Ascending aorta (tissue), 2 donors: ENCODE measurements around the gene KIR2DL1. TPM values are rescaled to one million over a fixed set of nuclear protein-coding genes. Genes with fewer than 3 reads are reported as not detected.
"Not testable (repeated sequence)": the region's sequence is repeated elsewhere in the genome, so short reads cannot be mapped to it uniquely, and the experiment has no call there.

Source experiments
- DNase-seq, 2 donors: peaks; one replicate each; pipeline ENCODE4 v3.0.0-alpha.2; 2019; ENCODE audit warnings: low spot score in 2 of 2
- H3K27ac ChIP-seq, 2 donors: fragments of 200-600 bp; sonication (generic); one replicate each; pipeline ENCODE4 v1.5.1; 2016 to 2017; ENCODE audit warnings: mild to moderate bottlenecking in 1 of 2
- H3K27me3 ChIP-seq: fragments of 200-600 bp; sonication (generic); one replicate; pipeline ENCODE4 v1.5.1; 2017
- H3K36me3 ChIP-seq, 2 donors: fragments of 200-600 bp; sonication (generic); one replicate each; pipeline ENCODE4 v1.5.1; 2016
- H3K4me1 ChIP-seq, 2 donors: fragments of 200-600 bp; sonication (generic); one replicate each; pipeline ENCODE4 v1.5.1; 2016 to 2017; ENCODE audit warnings: mild to moderate bottlenecking in 1 of 2
- H3K4me3 ChIP-seq, 2 donors: fragments of 200-600 bp; sonication (generic); one replicate each; pipeline ENCODE4 v1.5.1; 2016 to 2017; ENCODE audit warnings: mild to moderate bottlenecking in 1 of 2
- H3K9me3 ChIP-seq, 2 donors: fragments of 200-600 bp; sonication (generic); one replicate each; pipeline ENCODE4 v1.5.1; 2016
- CTCF ChIP-seq, 3 experiments: fragments of 200-600 bp in 2 of 3; fragments of 450-650 bp in 1 of 3; sonication (generic) in 2 of 3; IDR thresholded peaks; one replicate each; pipeline ENCODE4 v1.5.1; 2016 to 2019; ENCODE audit warnings: antibody characterized with exemption in 3 of 3, mild to moderate bottlenecking in 1 of 3, moderate library complexity in 1 of 3
- intact Hi-C: fragments of 100-400 bp; cut with DNase I; formaldehyde crosslinking; loops from one replicate; pipeline ENCODE4 v1.15.1; 2023
- total RNA-seq: library from RNA; depleted of rRNA; stranded (reverse); fragments of >200 nt; gene quantifications from one replicate; pipeline ENCODE4 v1.1.0, GENCODE V29; 2016

The KIR2DL1 gene
- total RNA-seq, 1 donor from 2014 or later: not detected

GRCh38 chr19:54788154-54788553 is 18.6 kb downstream of the KIR2DL1 start:
- H3K4me3 ChIP-seq, H3K4me1 ChIP-seq, H3K36me3 ChIP-seq, DNase-seq, H3K27ac ChIP-seq, intact Hi-C loops, H3K9me3 ChIP-seq, H3K27me3 ChIP-seq: not testable (repeated sequence)

- intact Hi-C loops: no loop called here
These were observed 21.1 kb downstream of the KIR2DL1 start for GRCh38 chr19:54790711-54791110.

GRCh38 chr19:54791476-54791875 is 21.9 kb downstream of the KIR2DL1 start:
- TF ChIP-seq CTCF (IDR thresholded peaks at IDR 0.05): no peak
- DNase-seq: no peak
- Histone ChIP-seq H3K36me3 (no peaks in the 10 kb centered on the region), H3K9me3 (no peaks in the 10 kb centered on the region), H3K4me1 (no peaks in the 10 kb centered on the region), H3K27ac (no peak overlapping the region), H3K27me3 (no peaks in the 10 kb centered on the region), H3K4me3 (no peak overlapping the region)
- intact Hi-C loops: no loop called here

More at GRCh38 chr19:54790711-54791110, 21.1 kb downstream of the KIR2DL1 start:
- Histone ChIP-seq H3K27ac (no peak overlapping the region), H3K36me3 (no peaks in the 10 kb centered on the region), H3K9me3 (no peaks in the 10 kb centered on the region), H3K27me3 (no peaks in the 10 kb centered on the region), H3K4me1 (no peaks in the 10 kb centered on the region), H3K4me3 (no peak overlapping the region)
- no peak for TF ChIP-seq CTCF (IDR thresholded peaks at IDR 0.05)
- no peak for DNase-seq

- Histone ChIP-seq H3K27me3 (no peaks in the 10 kb centered on the region), H3K4me1 (no peaks in the 10 kb centered on the region), H3K4me3 (peak overlapping the region in 1 of 2 donors; percentile 13), H3K27ac (no peak overlapping the region), H3K36me3 (no peaks in the 10 kb centered on the region), H3K9me3 (no peaks in the 10 kb centered on the region)
- TF ChIP-seq CTCF (IDR thresholded peaks at IDR 0.05): no peak
- no peak for DNase-seq
- intact Hi-C loops: no loop called here
These were observed 23.2 kb downstream of the KIR2DL1 start for GRCh38 chr19:54792814-54793213.

GRCh38 chr19:54795758-54796157 is 26.2 kb downstream of the KIR2DL1 start:
- no peak for DNase-seq
- Histone ChIP-seq H3K4me1 (no peaks in the 10 kb centered on the region), H3K27ac (no peak overlapping the region), H3K36me3 (no peaks in the 10 kb centered on the region), H3K9me3 (no peaks in the 10 kb centered on the region), H3K27me3 (no peaks in the 10 kb centered on the region), H3K4me3 (no peak overlapping the region)
- no peak for TF ChIP-seq CTCF (IDR thresholded peaks at IDR 0.05)
- intact Hi-C loops: no loop called here

GRCh38 chr19:54803410-54803809 is 33.8 kb downstream of the KIR2DL1 start, which contains the start of gene KIR2DL4:
Gene KIR2DL4 (plus strand): TSS chr19:54803610. CDS start chr19:54803652, 42 bp downstream.
- DNase-seq: no peak
- TF ChIP-seq CTCF (IDR thresholded peaks at IDR 0.05): no peak
- Histone ChIP-seq H3K4me1 (no peaks in the 10 kb centered on the region), H3K27ac (no peak within 1 kb of the TSS), H3K4me3 (no peak within 1 kb of the TSS), H3K36me3 (no peaks in the 10 kb centered on the region), H3K27me3 (no peaks in the 10 kb centered on the region), H3K9me3 (no peaks in the 10 kb centered on the region)
- intact Hi-C loops: no loop called here
